ENCODE measurements around the gene BRPF1.

Gene BRPF1

DNA sequence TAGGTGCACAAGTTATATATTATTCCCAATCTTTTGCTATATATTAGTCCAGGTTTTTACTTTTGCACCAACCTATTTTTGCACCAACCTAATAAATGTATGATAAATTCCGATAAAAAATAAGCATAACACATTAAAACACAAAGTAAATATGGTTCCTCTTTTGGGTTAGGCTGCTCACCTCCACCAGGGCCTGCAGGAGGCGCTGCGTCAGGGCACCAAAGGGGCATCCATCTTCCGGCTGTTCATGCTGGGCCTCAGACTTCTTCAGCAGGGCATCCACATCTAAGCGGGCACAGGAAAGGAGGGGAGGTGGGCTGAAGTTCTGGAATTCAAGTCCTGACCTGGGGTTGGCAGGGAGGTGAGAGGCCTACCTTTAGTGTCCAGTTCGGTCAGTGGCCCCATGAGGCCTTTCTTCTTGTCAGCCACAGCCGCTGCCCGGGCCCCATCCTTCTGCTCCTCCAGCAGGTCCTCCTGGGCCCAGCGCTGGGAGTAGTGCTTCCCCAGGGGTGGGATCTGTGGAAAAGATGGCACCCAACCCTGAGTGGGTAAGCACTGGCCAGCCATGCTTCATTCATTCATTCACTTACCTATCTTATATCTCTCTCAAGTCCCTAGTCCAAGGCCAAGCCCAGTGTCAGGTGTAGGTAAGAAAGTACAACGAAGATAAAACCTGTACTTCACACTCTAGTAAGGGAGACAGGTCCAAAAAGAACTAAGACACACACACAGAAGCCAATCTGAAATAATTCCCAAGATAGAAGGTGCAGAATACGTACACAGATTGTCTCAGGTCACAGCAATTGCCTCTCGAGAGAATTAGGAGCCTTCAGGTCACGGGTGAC, 55.5 kb downstream of the BRPF1 start:
- DNase-seq (ENCODE audit: low read depth in 2 of 3, low spot score in 1 of 3) = no peak

DNA sequence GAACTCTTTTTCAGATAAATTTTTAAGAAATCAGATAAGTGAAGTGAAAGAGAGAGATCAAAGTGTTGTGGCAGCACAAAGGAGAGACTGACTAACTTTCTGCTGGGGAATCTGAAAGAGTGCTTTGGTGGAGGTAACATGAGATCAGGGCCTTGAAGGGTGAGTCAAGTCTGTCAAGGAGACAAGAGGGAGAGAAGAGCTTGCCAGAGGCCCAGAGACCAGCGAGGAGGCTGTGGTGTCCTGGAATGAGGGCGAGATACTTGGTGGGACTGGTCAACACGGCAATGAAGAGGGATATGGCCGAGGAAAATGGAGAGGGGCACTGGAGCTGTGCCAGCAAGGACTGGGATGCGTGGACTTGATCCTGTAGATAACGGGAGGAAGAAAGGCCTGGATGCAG, 56.2 kb downstream of the BRPF1 start:
- peak in 1 of 3 donors; percentile 15 for DNase-seq (ENCODE audit: low read depth in 2 of 3, low spot score in 1 of 3)

DNA sequence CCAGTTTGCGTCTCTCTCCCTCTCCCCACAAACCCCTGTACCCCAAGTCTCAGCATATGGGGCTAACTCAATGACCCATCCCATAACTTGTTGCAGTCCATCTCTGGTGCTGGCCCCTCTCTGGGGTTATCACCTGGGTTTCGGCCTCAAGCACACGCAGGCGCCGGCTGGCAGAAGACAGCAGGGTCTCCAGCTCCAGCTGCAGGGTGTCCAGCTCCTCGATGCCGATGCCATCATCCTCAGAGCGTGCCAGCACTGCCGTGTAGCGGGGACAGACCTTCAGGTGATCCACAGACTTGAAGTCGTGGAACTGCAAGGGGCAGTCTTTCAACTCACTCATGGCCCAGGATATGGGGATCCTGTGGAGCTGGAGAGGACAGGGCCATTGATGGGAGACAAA, 59.6 kb downstream of the BRPF1 start:
- no peak for DNase-seq (ENCODE audit: low read depth in 2 of 3, low spot score in 1 of 3)

DNA sequence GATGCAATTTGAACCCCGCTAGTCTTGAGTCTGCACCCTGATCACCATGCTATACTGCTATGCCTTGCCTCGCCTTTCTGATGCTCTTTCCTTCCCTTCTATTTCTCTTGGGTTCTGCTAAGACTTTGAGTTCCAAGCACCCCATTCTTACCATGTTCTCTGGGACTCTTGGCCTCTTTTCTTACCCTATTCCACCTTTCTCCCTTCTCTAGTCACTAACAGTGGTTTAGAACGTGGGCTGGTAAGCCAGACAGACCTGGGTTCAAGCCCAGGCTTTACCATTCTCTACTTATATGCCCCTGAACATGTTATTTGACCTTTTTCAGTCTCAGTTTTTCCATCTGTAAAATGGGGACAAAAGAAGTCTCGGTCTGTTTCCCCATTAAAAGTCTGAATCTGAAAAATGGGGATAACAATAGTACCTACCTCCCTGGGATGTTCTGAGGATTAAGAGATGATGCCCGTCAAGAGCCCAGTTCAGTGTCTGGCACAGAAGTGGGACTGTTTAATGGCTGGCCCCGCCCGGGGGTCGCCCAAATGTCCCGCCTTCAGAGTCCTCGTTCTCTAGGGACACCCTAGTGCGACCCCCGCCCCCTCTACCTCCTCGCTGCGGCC, 60.4 kb downstream of the BRPF1 start:
- no peak for DNase-seq (ENCODE audit: low read depth in 2 of 3, low spot score in 1 of 3)

DNA sequence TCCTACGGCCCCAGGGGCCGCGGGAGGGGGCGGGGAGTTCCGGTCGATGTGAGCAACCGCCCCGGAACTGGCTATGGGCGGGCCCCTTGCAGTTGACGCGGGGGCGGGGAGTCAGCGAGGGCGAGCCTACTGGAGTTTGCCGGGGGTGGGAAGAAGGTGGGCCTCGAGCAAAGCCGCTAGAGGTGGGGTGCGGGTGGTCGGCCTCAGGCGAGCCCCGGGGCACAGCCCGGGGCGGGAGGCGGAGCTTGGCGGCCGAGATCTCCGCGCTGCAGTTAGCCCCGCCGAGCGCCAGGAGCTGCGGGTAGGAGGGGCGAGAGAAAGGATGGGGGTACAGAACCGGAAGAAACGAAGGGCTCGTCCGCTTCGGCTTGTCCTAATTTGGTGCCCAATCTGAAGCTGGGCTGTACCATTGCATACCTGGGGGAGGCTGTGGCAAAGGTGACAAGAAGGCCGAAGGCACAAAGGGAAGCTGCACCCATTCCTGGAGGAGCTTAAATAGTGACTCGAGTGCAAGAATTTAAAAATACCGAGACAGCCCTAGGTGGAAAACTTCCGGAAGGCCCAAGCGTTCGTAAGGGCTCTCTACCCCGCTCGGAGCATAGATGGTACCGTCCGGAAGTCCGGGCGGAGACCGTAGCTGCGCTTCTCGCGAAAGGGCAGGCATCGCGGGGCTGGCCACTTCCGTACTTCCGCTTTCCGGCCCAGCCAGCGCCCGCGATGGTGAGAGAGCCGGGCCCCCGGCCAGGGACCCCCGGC, 61.0 kb downstream of the BRPF1 start, which contains the start of the genes ARPC4 and TADA3:
Gene ARPC4 (plus strand): TSS at position 678 of the 756 bp plus-strand sequence. CDS start 40 bp downstream, at position 718.
Gene TADA3 (minus strand): TSS at position 69 of the 756 bp plus-strand sequence. CDS start 1,007 bp downstream, outside the sequence.
- DNase-seq (ENCODE audit: low read depth in 2 of 3, low spot score in 1 of 3) = peak; percentile 79 to 87 (median 83)

DNA sequence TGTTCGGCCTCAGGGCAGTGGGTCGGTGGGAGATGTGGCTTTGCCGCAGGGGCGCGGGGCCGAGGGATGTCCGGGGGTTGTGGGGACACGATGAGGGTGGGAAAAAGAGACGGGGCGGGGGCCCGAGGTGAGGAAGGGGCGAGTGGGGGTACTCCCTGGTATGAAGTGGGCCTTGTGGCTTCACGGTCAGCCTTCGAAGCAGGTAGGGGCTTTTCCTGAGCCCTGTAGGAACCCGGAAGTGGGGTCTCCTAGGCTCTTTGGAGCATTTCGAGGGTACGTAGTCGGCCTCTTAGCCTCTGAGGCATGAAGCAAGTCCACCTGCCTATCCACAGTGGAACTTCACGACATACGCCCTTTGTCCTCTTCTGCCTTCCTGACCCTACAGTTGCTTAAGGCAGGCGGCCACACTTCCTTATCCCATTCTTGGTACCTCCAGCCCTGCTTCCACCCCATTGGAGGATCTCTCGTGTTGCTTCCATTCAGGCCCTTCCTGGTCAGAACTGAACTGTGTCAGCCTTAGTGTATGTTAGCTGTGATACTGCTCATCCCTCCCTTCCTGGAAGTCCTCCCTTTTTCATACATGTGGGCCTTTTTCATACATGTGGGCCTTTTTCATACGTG, 61.7 kb downstream of the BRPF1 start:
- no peak for DNase-seq (ENCODE audit: low read depth in 2 of 3, low spot score in 1 of 3)

DNA sequence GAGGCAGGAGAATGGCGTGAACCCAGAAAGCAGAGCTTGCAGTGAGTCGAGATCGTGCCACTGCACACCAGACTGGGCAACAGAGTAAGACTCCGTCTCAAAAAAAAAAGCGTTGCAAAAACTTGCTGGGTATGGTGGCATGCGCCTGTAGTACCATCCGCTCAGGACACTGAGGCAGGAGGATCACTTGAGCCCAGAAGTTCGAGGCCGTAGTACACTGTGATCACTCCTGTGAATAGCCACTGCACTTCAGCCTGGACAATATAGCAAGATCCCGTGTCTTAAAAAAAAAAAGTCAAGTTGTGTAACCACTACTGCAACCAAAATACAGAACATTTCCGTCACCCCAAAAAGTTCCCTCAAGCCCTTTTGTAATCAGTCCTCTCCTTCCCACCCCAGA, 62.9 kb downstream of the BRPF1 start:
- DNase-seq (ENCODE audit: low read depth in 2 of 3, low spot score in 1 of 3) = no peak

DNA sequence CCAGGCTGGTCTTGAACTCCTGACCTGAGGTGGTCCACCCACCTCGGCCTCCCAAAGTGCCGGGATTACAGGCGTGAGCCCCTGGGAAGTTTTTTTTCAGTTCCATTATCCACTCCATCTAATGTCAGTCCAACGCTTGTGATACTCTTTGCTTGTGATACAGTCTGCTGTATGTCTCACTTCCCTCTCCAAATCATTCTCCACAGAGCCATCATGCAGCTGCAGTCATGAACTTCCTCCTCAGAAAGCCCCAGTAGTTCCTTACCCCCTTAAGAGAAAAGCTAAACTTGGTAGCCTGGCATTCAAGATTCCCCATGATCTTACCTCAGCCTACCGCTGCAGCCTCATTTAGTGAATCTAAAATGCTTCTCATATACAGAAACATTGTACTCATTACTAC, 63.7 kb downstream of the BRPF1 start:
- no peak for DNase-seq (ENCODE audit: low read depth in 2 of 3, low spot score in 1 of 3)

DNA sequence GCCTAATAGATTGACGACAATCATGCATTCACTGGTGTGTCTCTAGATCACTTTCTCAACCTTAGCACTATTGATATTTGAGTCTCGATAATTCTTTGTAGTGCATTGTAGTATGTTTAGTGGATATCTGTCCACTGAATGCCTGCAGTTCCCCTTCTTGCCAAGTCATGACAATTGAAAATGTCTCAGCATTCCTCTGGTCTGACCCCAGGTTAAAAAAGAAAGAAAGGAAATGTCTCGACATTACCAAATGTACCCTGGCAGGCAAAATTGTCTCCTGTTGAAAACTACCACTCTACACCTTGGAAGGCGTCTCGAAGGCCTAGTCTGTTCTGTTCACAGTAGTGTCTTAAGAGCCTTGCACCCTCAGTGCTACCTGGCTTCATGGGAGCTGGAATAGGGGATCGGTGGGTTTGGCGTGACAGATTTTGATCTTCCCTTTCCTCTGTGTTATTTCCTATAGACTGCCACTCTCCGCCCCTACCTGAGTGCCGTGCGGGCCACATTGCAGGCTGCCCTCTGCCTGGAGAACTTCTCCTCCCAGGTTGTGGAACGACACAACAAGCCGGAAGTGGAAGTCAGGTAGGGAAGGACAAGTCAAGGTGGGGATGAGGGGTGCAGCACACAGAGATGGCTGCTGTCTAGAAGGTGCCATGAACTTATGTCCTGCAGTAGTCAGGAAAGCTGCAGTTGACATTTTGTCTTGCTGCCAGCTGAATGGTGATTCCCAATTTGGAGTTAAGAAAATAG, 65.8 kb downstream of the BRPF1 start:
- no peak for DNase-seq (ENCODE audit: low read depth in 2 of 3, low spot score in 1 of 3)
